ENCODE results near the gene FEN1. TPM values are rescaled to one million over a fixed set of nuclear protein-coding genes. Genes with fewer than 3 reads are reported as not detected.

The FEN1 gene
- total and polyA plus RNA-seq, 9 donors: 3.7 to 8.6 (median 5.0) TPM

DNA sequence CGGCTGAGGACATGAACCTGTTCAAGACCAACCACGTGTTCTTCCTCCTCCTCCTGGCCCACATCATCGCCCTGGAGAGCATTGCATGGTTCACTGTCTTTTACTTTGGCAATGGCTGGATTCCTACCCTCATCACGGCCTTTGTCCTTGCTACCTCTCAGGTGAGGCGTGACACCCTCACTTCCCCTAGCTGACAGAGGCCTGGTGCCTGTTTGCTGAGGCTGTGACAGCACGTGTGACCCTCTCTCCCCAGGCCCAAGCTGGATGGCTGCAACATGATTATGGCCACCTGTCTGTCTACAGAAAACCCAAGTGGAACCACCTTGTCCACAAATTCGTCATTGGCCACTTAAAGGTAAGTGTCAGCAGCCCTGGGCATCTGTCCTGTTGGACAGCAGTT lies 47.7 kb downstream of the FEN1 start:
- Histone ChIP-seq H3K4me1 (ENCODE audit: insufficient read depth) (no peaks in the 10 kb centered on the region), H3K36me3 (no peaks in the 10 kb centered on the region), H3K27me3 (no peaks in the 10 kb centered on the region), H3K4me3 (no peak overlapping the region), H3K27ac (no peak overlapping the region), H3K9me3 (no peaks in the 10 kb centered on the region)
- 90 to 91% (median 91%) methylated on average over 7 of the region's 7 CpGs for WGBS, 3 donors
- no peak for DNase-seq
- TF ChIP-seq, protein P1, sequence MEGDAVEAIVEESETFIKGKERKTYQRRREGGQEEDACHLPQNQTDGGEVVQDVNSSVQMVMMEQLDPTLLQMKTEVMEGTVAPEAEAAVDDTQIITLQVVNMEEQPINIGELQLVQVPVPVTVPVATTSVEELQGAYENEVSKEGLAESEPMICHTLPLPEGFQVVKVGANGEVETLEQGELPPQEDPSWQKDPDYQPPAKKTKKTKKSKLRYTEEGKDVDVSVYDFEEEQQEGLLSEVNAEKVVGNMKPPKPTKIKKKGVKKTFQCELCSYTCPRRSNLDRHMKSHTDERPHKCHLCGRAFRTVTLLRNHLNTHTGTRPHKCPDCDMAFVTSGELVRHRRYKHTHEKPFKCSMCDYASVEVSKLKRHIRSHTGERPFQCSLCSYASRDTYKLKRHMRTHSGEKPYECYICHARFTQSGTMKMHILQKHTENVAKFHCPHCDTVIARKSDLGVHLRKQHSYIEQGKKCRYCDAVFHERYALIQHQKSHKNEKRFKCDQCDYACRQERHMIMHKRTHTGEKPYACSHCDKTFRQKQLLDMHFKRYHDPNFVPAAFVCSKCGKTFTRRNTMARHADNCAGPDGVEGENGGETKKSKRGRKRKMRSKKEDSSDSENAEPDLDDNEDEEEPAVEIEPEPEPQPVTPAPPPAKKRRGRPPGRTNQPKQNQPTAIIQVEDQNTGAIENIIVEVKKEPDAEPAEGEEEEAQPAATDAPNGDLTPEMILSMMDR (IDR thresholded peaks at IDR 0.05): no peak
- no peak for TF ChIP-seq EP300 (IDR thresholded peaks at IDR 0.05)
- TF ChIP-seq POLR2A (IDR thresholded peaks at IDR 0.05): no peak
- intact Hi-C loops (cut with DNase I): no loop called here

DNA sequence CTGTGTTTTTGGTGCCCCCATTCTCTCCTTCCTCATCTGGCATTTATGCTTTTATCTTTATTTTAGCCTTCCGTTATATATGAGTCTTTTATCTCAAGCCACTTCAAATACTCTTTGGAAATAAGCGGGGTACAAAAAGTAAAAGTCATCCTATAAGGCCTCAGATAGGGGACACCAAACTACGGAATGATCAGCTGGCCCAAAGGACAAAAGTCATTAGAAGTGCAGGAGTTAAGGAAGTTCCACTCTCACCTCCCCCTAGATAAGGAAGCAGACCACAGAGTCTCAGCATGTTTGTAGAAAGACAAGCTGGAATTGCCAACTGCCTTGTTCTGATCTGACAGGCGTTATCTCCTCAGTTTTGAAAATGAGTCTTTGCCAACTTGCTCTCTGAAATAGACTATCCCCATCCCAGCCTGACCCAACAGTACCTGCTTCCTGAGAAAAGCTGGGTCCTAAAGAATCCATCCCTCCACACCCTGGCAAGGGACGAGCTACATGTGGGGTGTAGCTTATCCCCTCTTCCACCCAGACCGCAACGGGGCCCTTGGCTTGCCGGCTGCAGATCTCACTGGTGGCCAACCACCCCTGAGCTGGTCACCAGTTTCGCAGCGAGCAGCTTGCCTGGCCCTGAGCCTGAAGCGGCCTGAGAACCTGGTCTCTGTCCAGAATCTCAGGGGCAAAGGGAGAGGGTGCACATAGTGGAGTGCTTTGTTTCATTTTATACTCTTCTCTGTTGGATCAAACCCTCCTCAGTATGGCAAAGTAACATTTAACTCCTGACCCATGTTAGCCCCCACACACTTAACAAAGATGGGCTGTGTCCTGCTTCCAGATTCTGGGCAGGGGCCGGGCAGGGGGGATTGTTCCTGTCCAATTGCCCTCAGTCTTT lies 49.2 kb downstream of the FEN1 start:
- TF ChIP-seq EP300 (IDR thresholded peaks at IDR 0.05) (no peak), POLR2A (IDR thresholded peaks at IDR 0.05) (no peak)
- TF ChIP-seq, protein P1 (IDR thresholded peaks at IDR 0.05): no peak
- no peak for DNase-seq
- intact Hi-C loops (cut with DNase I): no loop called here
- Histone ChIP-seq H3K27ac (no peak overlapping the region), H3K9me3 (no peaks in the 10 kb centered on the region), H3K27me3 (no peaks in the 10 kb centered on the region), H3K4me1 (ENCODE audit: insufficient read depth) (no peaks in the 10 kb centered on the region), H3K4me3 (no peak overlapping the region), H3K36me3 (no peaks in the 10 kb centered on the region)
- WGBS, 3 donors: 82 to 89% (median 83%) methylated on average over 12 of the region's 12 CpGs

DNA sequence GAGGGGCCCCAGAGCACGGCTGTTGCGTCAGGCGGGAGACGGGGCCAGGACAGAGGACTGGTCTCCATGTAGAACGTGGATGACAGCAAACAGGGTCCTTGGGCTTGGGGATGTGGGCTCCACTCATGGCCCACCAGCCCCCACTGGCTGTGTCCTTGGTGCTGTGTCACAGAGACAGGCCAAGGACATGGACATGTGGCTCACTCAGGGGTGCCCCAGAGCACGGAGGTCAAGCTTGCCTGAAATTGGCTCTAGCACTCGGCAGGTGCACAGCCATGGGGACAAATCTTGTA lies 49.8 kb downstream of the FEN1 start:
- no peaks in the 10 kb centered on the region for H3K4me1 ChIP-seq (ENCODE audit: insufficient read depth)
- H3K27ac ChIP-seq: no peak overlapping the region
- no peak for TF ChIP-seq POLR2A (IDR thresholded peaks at IDR 0.05)
- no peak for TF ChIP-seq EP300 (IDR thresholded peaks at IDR 0.05)
- TF ChIP-seq, protein P1 (IDR thresholded peaks at IDR 0.05): no peak
- H3K4me3 ChIP-seq: no peak overlapping the region
- DNase-seq: no peak
- intact Hi-C loops (cut with DNase I): no loop called here
- H3K27me3 ChIP-seq: no peaks in the 10 kb centered on the region
- WGBS, 3 donors: 90 to 96% (median 95%) methylated on average over 7 of the region's 7 CpGs
- no peaks in the 10 kb centered on the region for H3K36me3 ChIP-seq
- no peaks in the 10 kb centered on the region for H3K9me3 ChIP-seq

DNA sequence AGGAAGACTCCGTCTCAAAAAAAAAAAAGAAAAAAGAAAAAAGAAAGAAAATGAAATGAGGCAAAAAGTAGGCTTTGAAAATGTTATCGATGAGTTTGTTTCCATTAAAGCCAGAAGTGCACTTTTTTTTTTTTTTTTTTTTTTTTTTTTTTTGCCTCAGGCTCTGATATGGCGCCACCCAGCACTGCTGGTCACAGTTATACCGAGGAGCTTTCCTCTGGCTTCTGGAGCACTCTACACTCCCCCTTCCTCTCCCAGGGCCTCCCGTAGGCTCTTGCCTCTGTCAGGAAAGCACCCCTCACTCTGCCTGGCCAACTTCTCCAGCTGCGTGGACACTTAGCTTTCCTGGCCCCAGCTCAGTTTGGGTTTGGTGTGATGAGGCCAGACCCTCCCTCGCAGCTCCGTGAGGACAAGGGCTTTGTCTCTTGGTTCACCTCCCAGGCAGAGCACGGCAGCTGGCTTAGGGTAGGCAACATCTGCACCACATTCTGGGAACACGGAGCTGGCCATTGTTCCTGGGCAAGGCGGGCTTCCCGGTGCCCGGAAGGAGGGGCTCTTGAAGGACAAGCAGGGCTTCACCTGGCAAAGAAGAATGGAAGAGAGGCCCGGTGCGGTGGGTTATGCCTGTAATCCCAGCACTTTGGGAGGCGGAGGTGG lies 52.3 kb downstream of the FEN1 start:
- H3K27ac ChIP-seq: no peak overlapping the region
- H3K27me3 ChIP-seq: no peaks in the 10 kb centered on the region
- no peaks in the 10 kb centered on the region for H3K36me3 ChIP-seq
- no peaks in the 10 kb centered on the region for H3K9me3 ChIP-seq
- TF ChIP-seq, protein P1 (IDR thresholded peaks at IDR 0.05): no peak
- TF ChIP-seq POLR2A (IDR thresholded peaks at IDR 0.05) (no peak), EP300 (IDR thresholded peaks at IDR 0.05) (no peak)
- no peak overlapping the region for H3K4me3 ChIP-seq
- WGBS, 3 donors: 53 to 68% (median 65%) methylated on average over 16 of the region's 16 CpGs
- intact Hi-C loops (cut with DNase I): loop anchor here in 1 of 4 donors (1.0 kb wide), 1 partner anchor 32 kb away; no protein-coding TSS in a partner anchor
- no peak for DNase-seq
- H3K4me1 ChIP-seq (ENCODE audit: insufficient read depth): no peaks in the 10 kb centered on the region
